Fibroblast of lung (primary cell): Measurements from ENCODE around the gene YWHAG. TPM values are rescaled to one million over a fixed set of nuclear protein-coding genes. Genes with fewer than 3 reads are reported as not detected.

ENCODE experiments used
- DNase-seq, 2 donors: peaks; one replicate each; pipeline versions ENCODE4 v3.0.0 to v3.0.0-alpha.2; 2010; ENCODE audit warnings: low read depth in 2 of 2
- H2AFZ ChIP-seq: 2 replicates; pipeline ENCODE4 v1.5.1; 2012; ENCODE audit warnings: low read length, control low read depth, inconsistent platforms
- H3K27ac ChIP-seq: 2 replicates; pipeline ENCODE4 v1.5.1; 2011; ENCODE audit warnings: low read length, control low read depth; ENCODE audit not compliant: insufficient read depth
- H3K27me3 ChIP-seq: 2 replicates; pipeline ENCODE4 v1.5.1; 2011; ENCODE audit warnings: mild to moderate bottlenecking, low read length; ENCODE audit not compliant: control insufficient read depth, insufficient read depth
- H3K36me3 ChIP-seq: 2 replicates; pipeline ENCODE4 v1.5.1; 2011; ENCODE audit warnings: low read length; ENCODE audit not compliant: control insufficient read depth, insufficient read depth
- H3K4me1 ChIP-seq: 2 replicates; pipeline ENCODE4 v1.5.1; 2011; ENCODE audit warnings: low read length; ENCODE audit not compliant: control insufficient read depth, insufficient read depth; ENCODE audit errors: extremely low read depth
- H3K4me2 ChIP-seq: 2 replicates; pipeline ENCODE4 v1.5.1; 2011; ENCODE audit warnings: low read length, control low read depth; ENCODE audit not compliant: insufficient read depth; ENCODE audit errors: extremely low read depth
- H3K4me3 ChIP-seq, 4 experiments: fragments of 200-600 bp in 1 of 4; sonication (generic) in 1 of 4; replicated peaks in 1 of 4; 2 replicates each; pipeline ENCODE4 v1.5.1; 2011 to 2016; ENCODE audit warnings: low read length in 4 of 4, low read depth in 3 of 4, mild to moderate bottlenecking in 3 of 4, control low read depth in 2 of 4, inconsistent platforms in 1 of 4, mixed read lengths in 1 of 4; ENCODE audit not compliant: insufficient read depth in 1 of 4; ENCODE audit errors: control extremely low read depth in 1 of 4
- H3K79me2 ChIP-seq: 2 replicates; pipeline ENCODE4 v1.5.1; 2012; ENCODE audit warnings: mild to moderate bottlenecking, low read length, inconsistent platforms; ENCODE audit not compliant: control insufficient read depth, insufficient read depth
- H3K9ac ChIP-seq: 2 replicates; pipeline ENCODE4 v1.5.1; 2011; ENCODE audit warnings: mild to moderate bottlenecking, low read length, control low read depth; ENCODE audit not compliant: insufficient read depth
- H3K9me3 ChIP-seq: 2 replicates; pipeline ENCODE4 v1.5.1; 2012; ENCODE audit warnings: low read depth, low read length; ENCODE audit not compliant: control insufficient read depth, insufficient read depth
- H4K20me1 ChIP-seq: 2 replicates; pipeline ENCODE4 v1.5.1; 2011; ENCODE audit warnings: low read length; ENCODE audit not compliant: control insufficient read depth, insufficient read depth; ENCODE audit errors: extremely low read depth
- CTCF ChIP-seq, 2 donors: IDR thresholded peaks in 1 of 2; conservative IDR thresholded peaks in 1 of 2; 1 replicate in 1 of 2; 2 replicates in 1 of 2; pipeline ENCODE4 v1.5.1; 2011 to 2012; ENCODE audit warnings: low read length in 2 of 2, control low read depth in 1 of 2, inconsistent platforms in 1 of 2, low read depth in 1 of 2, mild to moderate bottlenecking in 1 of 2
- EZH2 ChIP-seq: IDR thresholded peaks from 2 replicates; pipeline ENCODE4 v1.5.1; 2012; ENCODE audit warnings: low read length, control low read depth, mild to moderate bottlenecking; ENCODE audit errors: missing control alignments
- polyA plus RNA-seq, 2 donors: library from polyadenylated mRNA; depleted of rRNA in 1 of 2; stranded (reverse) in 1 of 2; unstranded in 1 of 2; fragments of >200 nt; gene quantifications; 2 replicates each; pipeline ENCODE4 v1.2.1, GENCODE V29; 2011 to 2012; ENCODE audit warnings: missing spikeins in 1 of 2
- total RNA-seq: library from RNA; depleted of rRNA; stranded (reverse); fragments of >200 nt; gene quantifications from 2 replicates; pipeline ENCODE4 v1.2.1, GENCODE V29; 2014

Gene YWHAG
- total and polyA plus RNA-seq, 2 donors (not counting 1 experiment from before 2014, with no cell fraction given), result 68.4 to 80.4 TPM

GRCh38 chr7:76286842-76287403 is 71.9 kb downstream of the YWHAG start:
- DNase-seq, result no peak

GRCh38 chr7:76285604-76286374 is 73.0 kb downstream of the YWHAG start:
- Histone ChIP-seq H3K79me2 (no peaks in the 10 kb centered on the region), H3K27me3 (peaks cover 3% of the 10 kb centered on the region), H3K4me2 (no peak overlapping the region), H3K4me3 (no peak overlapping the region), H3K9ac (no peak overlapping the region), H4K20me1 (no peaks in the 10 kb centered on the region), H3K27ac (no peak overlapping the region), H3K4me1 (peaks cover under 1% of the 10 kb centered on the region), H3K36me3 (no peaks in the 10 kb centered on the region), H3K9me3 (no peaks in the 10 kb centered on the region), H2AFZ (no peak overlapping the region)
- DNase-seq, result no peak
- TF ChIP-seq CTCF (conservative IDR thresholded peaks at IDR 0.05 in 1 of 2, IDR thresholded peaks at IDR 0.05 in 1 of 2; ENCODE audit: low read depth in 1 of 2, low read length in 2 of 2), result no peak
- TF ChIP-seq EZH2, result no peak

More at GRCh38 chr7:76286842-76287403, 71.9 kb downstream of the YWHAG start:
- no peaks in the 10 kb centered on the region for H3K36me3 ChIP-seq
- no peak overlapping the region for H2AFZ ChIP-seq
- TF ChIP-seq CTCF (conservative IDR thresholded peaks at IDR 0.05 in 1 of 2, IDR thresholded peaks at IDR 0.05 in 1 of 2; ENCODE audit: low read depth in 1 of 2, low read length in 2 of 2) (no peak), EZH2 (no peak)
- H3K9me3 ChIP-seq, result no peaks in the 10 kb centered on the region
- H3K4me3 ChIP-seq, result no peak overlapping the region
- H3K4me2 ChIP-seq, result no peak overlapping the region
- H4K20me1 ChIP-seq, result no peaks in the 10 kb centered on the region
- H3K9ac ChIP-seq, result no peak overlapping the region
- no peak overlapping the region for H3K27ac ChIP-seq
- no peaks in the 10 kb centered on the region for H3K27me3 ChIP-seq
- no peaks in the 10 kb centered on the region for H3K79me2 ChIP-seq
- peaks cover 7% of the 10 kb centered on the region for H3K4me1 ChIP-seq

- no peak overlapping the region for H2AFZ ChIP-seq
- no peak overlapping the region for H3K9ac ChIP-seq
- DNase-seq, result no peak
- no peaks in the 10 kb centered on the region for H3K36me3 ChIP-seq
- no peak overlapping the region for H3K4me3 ChIP-seq
- H3K4me2 ChIP-seq, result no peak overlapping the region
- H4K20me1 ChIP-seq, result no peaks in the 10 kb centered on the region
- no peak overlapping the region for H3K27ac ChIP-seq
- TF ChIP-seq CTCF (conservative IDR thresholded peaks at IDR 0.05 in 1 of 2, IDR thresholded peaks at IDR 0.05 in 1 of 2; ENCODE audit: low read depth in 1 of 2, low read length in 2 of 2) (no peak), EZH2 (peak; percentile 16)
- no peaks in the 10 kb centered on the region for H3K79me2 ChIP-seq
- no peaks in the 10 kb centered on the region for H3K9me3 ChIP-seq
- H3K27me3 ChIP-seq, result peaks cover 10% of the 10 kb centered on the region
- no peaks in the 10 kb centered on the region for H3K4me1 ChIP-seq
These were observed 75.3 kb downstream of the YWHAG start for GRCh38 chr7:76283254-76284159.
